ENCODE measurements around the gene DPYSL3. TPM values are rescaled to one million over a fixed set of nuclear protein-coding genes. Genes with fewer than 3 reads are reported as not detected.

The DPYSL3 gene
- total RNA-seq, 1 experiment from 2014 or later: 8.9 TPM

GRCh38 chr5:147504011-147504410, 5.9 kb downstream of the DPYSL3 start:
- BruUV-seq (replicated peaks): no TSS peak
- no peak overlapping the region for H3K4me3 Mint-ChIP-seq (ENCODE audit: unreplicated experiment)
- intact Hi-C loops (cut with micrococcal nuclease): no loop called here
- H3K9me3 Mint-ChIP-seq (ENCODE audit: unreplicated experiment): no peaks in the 10 kb centered on the region
- ChIA-PET CTCF (interaction anchor here (0.7 to 1.3 kb wide), 4 partner anchors 13 to 75 kb away, joined by 3 to 7 read pairs (median 6); no protein-coding TSS in a partner anchor), POLR2A (interaction anchor here (0.9 kb wide), 1 partner anchor 15 kb away, joined by 4 read pairs; no protein-coding TSS in a partner anchor)
- no peak for TF ChIP-seq CTCF (IDR thresholded peaks at IDR 0.05; ENCODE audit: unreplicated experiment)
- H3K27ac Mint-ChIP-seq (ENCODE audit: low read depth, unreplicated experiment): no peak overlapping the region
- no peaks in the 10 kb centered on the region for H3K36me3 Mint-ChIP-seq (ENCODE audit: insufficient read depth, unreplicated experiment)
- DNase-seq (ENCODE audit: unreplicated experiment): no peak
- H3K27me3 Mint-ChIP-seq (ENCODE audit: insufficient read depth, unreplicated experiment): no peaks in the 10 kb centered on the region
- peaks cover 6% of the 10 kb centered on the region for H3K4me1 Mint-ChIP-seq (ENCODE audit: insufficient read depth, unreplicated experiment)

- Mint-ChIP-seq H3K4me3 (ENCODE audit: unreplicated experiment) (no peak overlapping the region), H3K9me3 (ENCODE audit: unreplicated experiment) (no peaks in the 10 kb centered on the region), H3K27ac (ENCODE audit: low read depth, unreplicated experiment) (no peak overlapping the region), H3K4me1 (ENCODE audit: insufficient read depth, unreplicated experiment) (no peaks in the 10 kb centered on the region), H3K27me3 (ENCODE audit: insufficient read depth, unreplicated experiment) (no peaks in the 10 kb centered on the region), H3K36me3 (ENCODE audit: insufficient read depth, unreplicated experiment) (no peaks in the 10 kb centered on the region)
- intact Hi-C loops (cut with micrococcal nuclease): no loop called here
- no TSS peak for BruUV-seq (replicated peaks)
- POLR2A ChIA-PET: interaction anchor here (0.6 kb wide), 1 partner anchor 80 kb away, joined by 3 read pairs; no protein-coding TSS in a partner anchor
- CTCF ChIA-PET: interaction anchor here (0.9 to 1.2 kb wide), 2 partner anchors 13 to 87 kb away, joined by 3 to 7 read pairs; no protein-coding TSS in a partner anchor
- DNase-seq (ENCODE audit: unreplicated experiment): no peak
- no peak for TF ChIP-seq CTCF (IDR thresholded peaks at IDR 0.05; ENCODE audit: unreplicated experiment)
Observed at GRCh38 chr5:147490989-147491388, 18.9 kb downstream of the DPYSL3 start.

DNA sequence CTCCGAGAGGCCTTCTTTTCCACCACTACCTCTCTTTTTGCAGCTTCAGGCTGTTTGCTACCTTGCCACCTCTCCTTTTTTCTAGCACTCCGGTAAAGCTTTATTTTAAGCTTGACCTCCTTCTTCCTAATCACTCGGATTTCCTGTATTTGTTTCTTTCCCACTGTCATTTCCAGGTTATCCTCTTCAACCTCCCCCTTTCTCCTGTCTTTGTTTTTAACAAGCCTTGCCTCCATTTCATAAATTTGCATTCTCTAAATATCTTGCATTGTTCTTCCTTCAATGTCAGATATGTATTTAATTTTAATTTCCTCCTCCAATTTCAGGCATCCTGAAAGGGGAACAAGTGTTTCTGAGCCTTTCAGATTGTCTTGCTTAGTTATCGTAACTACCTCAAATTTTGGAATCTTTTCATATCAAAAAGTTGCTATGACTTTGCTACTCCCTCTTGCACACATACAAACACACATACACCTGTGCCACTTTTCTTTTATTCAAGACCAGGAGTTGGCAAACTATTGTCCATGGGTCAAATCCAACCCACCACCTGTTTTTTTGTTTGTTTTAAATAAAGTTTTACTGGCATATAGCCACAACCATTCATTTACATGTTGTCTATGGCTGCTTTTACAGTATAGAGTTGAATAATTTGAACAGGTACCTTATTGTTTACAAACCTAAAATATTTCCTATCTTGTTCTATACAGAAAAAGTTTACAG, 22.7 kb downstream of the DPYSL3 start:
- CTCF ChIA-PET: interaction anchor here (0.6 to 1.5 kb wide), 3 partner anchors 29 to 91 kb away, joined by 3 to 4 read pairs (median 3); no protein-coding TSS in a partner anchor
- no peaks in the 10 kb centered on the region for H3K36me3 Mint-ChIP-seq (ENCODE audit: insufficient read depth, unreplicated experiment)
- POLR2A ChIA-PET: no interaction called here
- no peak overlapping the region for H3K4me3 Mint-ChIP-seq (ENCODE audit: unreplicated experiment)
- H3K4me1 Mint-ChIP-seq (ENCODE audit: insufficient read depth, unreplicated experiment): no peaks in the 10 kb centered on the region
- intact Hi-C loops (cut with micrococcal nuclease): no loop called here
- no peaks in the 10 kb centered on the region for H3K9me3 Mint-ChIP-seq (ENCODE audit: unreplicated experiment)
- no peak overlapping the region for H3K27ac Mint-ChIP-seq (ENCODE audit: low read depth, unreplicated experiment)
- no peak for DNase-seq (ENCODE audit: unreplicated experiment)
- TF ChIP-seq CTCF (IDR thresholded peaks at IDR 0.05; ENCODE audit: unreplicated experiment): no peak
- H3K27me3 Mint-ChIP-seq (ENCODE audit: insufficient read depth, unreplicated experiment): no peaks in the 10 kb centered on the region
- no TSS peak for BruUV-seq (replicated peaks)

DNA sequence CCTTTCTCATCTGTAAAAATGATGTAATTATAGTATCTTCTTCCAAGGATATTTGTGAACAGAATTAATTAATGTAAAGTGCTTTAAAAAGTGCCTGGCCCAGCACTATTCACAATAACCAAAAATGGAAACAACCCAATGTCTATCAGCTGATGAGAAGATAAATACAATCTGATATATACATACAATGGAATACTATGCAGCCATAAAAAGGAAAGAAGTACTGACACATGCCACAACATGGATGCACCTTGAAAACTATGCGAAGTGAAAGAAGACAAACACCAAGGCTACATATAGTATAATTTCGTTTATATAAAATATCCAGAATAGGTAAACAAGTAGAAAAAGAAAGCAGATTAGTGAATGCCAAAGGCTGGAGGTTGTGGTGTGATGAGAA, 24.1 kb downstream of the DPYSL3 start:
- no peak for DNase-seq (ENCODE audit: unreplicated experiment)
- ChIA-PET POLR2A (no interaction called here), CTCF (interaction anchor here (1.0 kb wide), 1 partner anchor 21 kb away, joined by 3 read pairs; no protein-coding TSS in a partner anchor)
- Mint-ChIP-seq H3K4me3 (ENCODE audit: unreplicated experiment) (no peak overlapping the region), H3K4me1 (ENCODE audit: insufficient read depth, unreplicated experiment) (no peaks in the 10 kb centered on the region), H3K36me3 (ENCODE audit: insufficient read depth, unreplicated experiment) (no peaks in the 10 kb centered on the region), H3K27ac (ENCODE audit: low read depth, unreplicated experiment) (no peak overlapping the region), H3K27me3 (ENCODE audit: insufficient read depth, unreplicated experiment) (no peaks in the 10 kb centered on the region), H3K9me3 (ENCODE audit: unreplicated experiment) (no peaks in the 10 kb centered on the region)
- intact Hi-C loops (cut with micrococcal nuclease): no loop called here
- no peak for TF ChIP-seq CTCF (IDR thresholded peaks at IDR 0.05; ENCODE audit: unreplicated experiment)
- BruUV-seq (replicated peaks): no TSS peak
